A549 (cell line): ENCODE data around the gene F13B. TPM values are rescaled to one million over a fixed set of nuclear protein-coding genes. Genes with fewer than 3 reads are reported as not detected.

Experiments used
- ATAC-seq, 2 experiments: fragments of 200-7000 bp in 1 of 2; fragments of >200 bp in 1 of 2; cut with Nextera tagmentation in 1 of 2; cut with Tn5 transposase in 1 of 2; 3 replicates each; pipeline versions ENCODE4 v1.8.0 to v1.9.1; 2018 to 2020; ENCODE audit warnings: mild to moderate bottlenecking in 1 of 2, moderate library complexity in 1 of 2
- CTCF ChIA-PET: fragments of 300-600 bp; sonication (Branson Sonifier 250); formaldehyde crosslinking; extraction: SDS; loops from one replicate; lab custom pipeline; 2021; ENCODE audit warnings: antibody characterized with exemption, inconsistent platforms; lab: Yijun Ruan, JAX
- POLR2A ChIA-PET: fragments of 350-600 bp; formaldehyde crosslinking; extraction: SDS; loops from one replicate; lab custom pipeline; 2021; ENCODE audit warnings: antibody characterized with exemption, inconsistent platforms; lab: Yijun Ruan, JAX
- DNase-seq, 2 experiments: peaks; one replicate each; pipeline versions ENCODE4 v3.0.0 to v3.0.0-alpha.2; 2011 to 2016; ENCODE audit warnings: low read depth in 1 of 2, low spot score in 1 of 2
- FAIRE-seq: peaks from 2 replicates; lab custom pipeline; 2011; peaks lifted over from hg19 to GRCh38; lab: Jason Lieb, UNC
- H3K27ac ChIP-seq, 2 experiments: fragments of >200 bp; sonication (Bioruptor Twin); formaldehyde crosslinking; 3 replicates each; pipeline ENCODE4 v1.5.1; 2016 to 2017
- H3K4me1 ChIP-seq: fragments of >200 bp; sonication (Bioruptor Twin); formaldehyde crosslinking; 3 replicates; pipeline ENCODE4 v1.6.1; 2016
- H3K4me2 ChIP-seq: fragments of >200 bp; sonication (Bioruptor Twin); formaldehyde crosslinking; 3 replicates; pipeline ENCODE4 v1.6.1; 2016
- H3K4me3 ChIP-seq: fragments of >200 bp; sonication (Bioruptor Twin); formaldehyde crosslinking; 3 replicates; pipeline ENCODE4 v1.5.1; 2016
- H3K9me3 ChIP-seq: fragments of >200 bp; sonication (Bioruptor Twin); formaldehyde crosslinking; 3 replicates; pipeline ENCODE4 v1.6.1; 2016
- ATOH8 ChIP-seq: fragments of 250-450 bp; sonication (Bioruptor Pico); IDR thresholded peaks from 2 replicates; pipeline ENCODE4 v1.5.0; 2020; ENCODE audit warnings: low read depth, mild to moderate bottlenecking, moderate library complexity
- CBX8 ChIP-seq: fragments of 200-600 bp; sonication (generic); IDR thresholded peaks from 2 replicates; pipeline ENCODE4 v1.6.1; 2016
- CHD4 ChIP-seq: fragments of 200-600 bp; sonication (generic); IDR thresholded peaks from 2 replicates; pipeline ENCODE4 v1.6.1; 2016; ENCODE audit warnings: antibody characterized with exemption, mild to moderate bottlenecking, borderline replicate concordance
- ELK1 ChIP-seq: fragments of 150-350 bp; IDR thresholded peaks from 2 replicates; pipeline ENCODE4 v1.6.1; 2014; ENCODE audit warnings: low read depth, mild to moderate bottlenecking, low read length
- EP300 ChIP-seq, 2 experiments: fragments of >200 bp; sonication (Bioruptor Twin); formaldehyde crosslinking; IDR thresholded peaks; 2 replicates in 1 of 2; 3 replicates in 1 of 2; pipeline ENCODE4 v1.6.1; 2016 to 2017
- FOSL2 ChIP-seq, 2 experiments: fragments of 450-650 bp in 1 of 2; fragments of >200 bp in 1 of 2; sonication (Bioruptor Twin) in 1 of 2; formaldehyde crosslinking; IDR thresholded peaks; 2 replicates each; pipeline versions ENCODE4 v1.5.0 to v1.6.1; 2016 to 2020; ENCODE audit warnings: mild to moderate bottlenecking in 1 of 2, moderate library complexity in 1 of 2
- HDAC2 ChIP-seq: fragments of 200-600 bp; sonication (generic); IDR thresholded peaks from 2 replicates; pipeline ENCODE4 v1.6.1; 2016
- HES2 ChIP-seq: fragments of >200 bp; sonication (Bioruptor Twin); formaldehyde crosslinking; IDR thresholded peaks from 2 replicates; pipeline ENCODE4 v1.6.1; 2016
- JUN ChIP-seq, 2 experiments: fragments of >200 bp; sonication (Bioruptor Twin); formaldehyde crosslinking; IDR thresholded peaks; 2 replicates in 1 of 2; 3 replicates in 1 of 2; pipeline ENCODE4 v1.6.1; 2016 to 2017
- KDM1A ChIP-seq: fragments of 200-600 bp; sonication (generic); IDR thresholded peaks from 2 replicates; pipeline ENCODE4 v1.6.1; 2016; ENCODE audit warnings: low read depth, mild to moderate bottlenecking
- MAX ChIP-seq: IDR thresholded peaks from 2 replicates; pipeline ENCODE4 v1.6.1; 2012
- NFE2L2 ChIP-seq: fragments of 150-350 bp; conservative IDR thresholded peaks from 2 replicates; pipeline ENCODE4 v1.6.1; 2014; ENCODE audit warnings: low read length
- RAD21 ChIP-seq, 2 experiments: fragments of >200 bp in 1 of 2; sonication (Bioruptor Twin) in 1 of 2; formaldehyde crosslinking in 1 of 2; IDR thresholded peaks in 1 of 2; conservative IDR thresholded peaks in 1 of 2; 2 replicates in 1 of 2; 3 replicates in 1 of 2; pipeline ENCODE4 v1.6.1; 2012 to 2018; ENCODE audit warnings: inconsistent platforms in 1 of 2
- SMC3 ChIP-seq: fragments of >200 bp; sonication (Bioruptor Twin); formaldehyde crosslinking; IDR thresholded peaks from 3 replicates; pipeline ENCODE4 v1.6.1; 2018; ENCODE audit warnings: inconsistent platforms
- SREBF2 ChIP-seq: fragments of 450-650 bp; IDR thresholded peaks from 2 replicates; pipeline ENCODE4 v1.6.1; 2014; ENCODE audit warnings: mild to moderate bottlenecking, moderate library complexity
- USF2 ChIP-seq: fragments of 450-650 bp; IDR thresholded peaks from 2 replicates; pipeline ENCODE4 v1.6.1; 2014; ENCODE audit warnings: antibody characterized with exemption
- ZC3H11A ChIP-seq: fragments of 450-650 bp; IDR thresholded peaks from 2 replicates; pipeline ENCODE4 v1.6.1; 2014; ENCODE audit warnings: antibody characterized with exemption, mild to moderate bottlenecking
- ZSCAN20 ChIP-seq: fragments of 250-450 bp; sonication (Bioruptor Pico); IDR thresholded peaks from 2 replicates; pipeline ENCODE4 v1.8.0; 2022; ENCODE audit warnings: mild to moderate bottlenecking, moderate library complexity
- WGBS: methylation state at CpG from one replicate; pipeline ENCODE4 v1.1.6; 2017; ENCODE audit errors: missing lambda C conversion rate; 5-methylcytosine and 5-hydroxymethylcytosine counted together
- polyA plus RNA-seq, 4 experiments: library from polyadenylated mRNA; depleted of rRNA in 3 of 4; stranded (reverse); fragments of >200 nt; fragmentation: RNase III in 1 of 4; extraction: RNeasy Plus Mini Kit Qiagen cat#74134 plus additional on column Dnase treatment in 1 of 4; gene quantifications; 2 replicates in 3 of 4; 3 replicates in 1 of 4; pipeline ENCODE4 v1.2.3, GENCODE V29; 2011 to 2017
- TF ChIP-seq, protein P1 (sequence below): fragments of 200-600 bp; sonication (generic); IDR thresholded peaks from 2 replicates; pipeline ENCODE4 v1.6.1; 2016; ENCODE audit warnings: antibody characterized with exemption, mild to moderate bottlenecking, moderate library complexity
- TF ChIP-seq, protein P2 (sequence below): IDR thresholded peaks from 2 replicates; pipeline ENCODE4 v1.6.1; 2012

F13B gene
- polyA plus RNA-seq, 2 of the 4 experiments (the other 2 are of a cell fraction) = 0.19 to 0.75 TPM

GRCh38 chr1:197011614-197012013 lies 55.4 kb downstream of the F13B start:
- ATAC-seq (no peak), DNase-seq (no peak)
- POLR2A ChIA-PET = no interaction called here
- no peak overlapping the region for H3K27ac ChIP-seq
- H3K4me2 ChIP-seq = no peak overlapping the region
- H3K9me3 ChIP-seq = 0 out of 3 replicates have a peak, but pooled peaks cover 6% of the 10 kb centered on the region
- 45% methylated on average over 1 of the region's 1 CpG for WGBS
- TF ChIP-seq HES2 (no peak), ZSCAN20 (CRISPR knock-in tag) (no peak), JUN (IDR thresholded peaks at IDR 0.05) (no peak), KDM1A (no peak), FOSL2 (IDR thresholded peaks at IDR 0.05) (no peak), FOSL2 (CRISPR knock-in tag; IDR thresholded peaks at IDR 0.05) (no peak), MAX (no peak), ELK1 (no peak), CBX8 (no peak), EP300 (IDR thresholded peaks at IDR 0.05) (no peak)
- TF ChIP-seq, protein P1, sequence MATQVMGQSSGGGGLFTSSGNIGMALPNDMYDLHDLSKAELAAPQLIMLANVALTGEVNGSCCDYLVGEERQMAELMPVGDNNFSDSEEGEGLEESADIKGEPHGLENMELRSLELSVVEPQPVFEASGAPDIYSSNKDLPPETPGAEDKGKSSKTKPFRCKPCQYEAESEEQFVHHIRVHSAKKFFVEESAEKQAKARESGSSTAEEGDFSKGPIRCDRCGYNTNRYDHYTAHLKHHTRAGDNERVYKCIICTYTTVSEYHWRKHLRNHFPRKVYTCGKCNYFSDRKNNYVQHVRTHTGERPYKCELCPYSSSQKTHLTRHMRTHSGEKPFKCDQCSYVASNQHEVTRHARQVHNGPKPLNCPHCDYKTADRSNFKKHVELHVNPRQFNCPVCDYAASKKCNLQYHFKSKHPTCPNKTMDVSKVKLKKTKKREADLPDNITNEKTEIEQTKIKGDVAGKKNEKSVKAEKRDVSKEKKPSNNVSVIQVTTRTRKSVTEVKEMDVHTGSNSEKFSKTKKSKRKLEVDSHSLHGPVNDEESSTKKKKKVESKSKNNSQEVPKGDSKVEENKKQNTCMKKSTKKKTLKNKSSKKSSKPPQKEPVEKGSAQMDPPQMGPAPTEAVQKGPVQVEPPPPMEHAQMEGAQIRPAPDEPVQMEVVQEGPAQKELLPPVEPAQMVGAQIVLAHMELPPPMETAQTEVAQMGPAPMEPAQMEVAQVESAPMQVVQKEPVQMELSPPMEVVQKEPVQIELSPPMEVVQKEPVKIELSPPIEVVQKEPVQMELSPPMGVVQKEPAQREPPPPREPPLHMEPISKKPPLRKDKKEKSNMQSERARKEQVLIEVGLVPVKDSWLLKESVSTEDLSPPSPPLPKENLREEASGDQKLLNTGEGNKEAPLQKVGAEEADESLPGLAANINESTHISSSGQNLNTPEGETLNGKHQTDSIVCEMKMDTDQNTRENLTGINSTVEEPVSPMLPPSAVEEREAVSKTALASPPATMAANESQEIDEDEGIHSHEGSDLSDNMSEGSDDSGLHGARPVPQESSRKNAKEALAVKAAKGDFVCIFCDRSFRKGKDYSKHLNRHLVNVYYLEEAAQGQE = no peak
- TF ChIP-seq, protein P2, sequence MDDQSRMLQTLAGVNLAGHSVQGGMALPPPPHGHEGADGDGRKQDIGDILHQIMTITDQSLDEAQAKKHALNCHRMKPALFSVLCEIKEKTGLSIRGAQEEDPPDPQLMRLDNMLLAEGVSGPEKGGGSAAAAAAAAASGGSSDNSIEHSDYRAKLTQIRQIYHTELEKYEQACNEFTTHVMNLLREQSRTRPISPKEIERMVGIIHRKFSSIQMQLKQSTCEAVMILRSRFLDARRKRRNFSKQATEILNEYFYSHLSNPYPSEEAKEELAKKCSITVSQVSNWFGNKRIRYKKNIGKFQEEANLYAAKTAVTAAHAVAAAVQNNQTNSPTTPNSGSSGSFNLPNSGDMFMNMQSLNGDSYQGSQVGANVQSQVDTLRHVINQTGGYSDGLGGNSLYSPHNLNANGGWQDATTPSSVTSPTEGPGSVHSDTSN = no peak
- TF ChIP-seq, all 56 proteins: peak for 0
- CTCF ChIA-PET = no interaction called here
- no peak for FAIRE-seq
- no peak overlapping the region for H3K4me3 ChIP-seq
- H3K4me1 ChIP-seq = no peaks in the 10 kb centered on the region

DNA sequence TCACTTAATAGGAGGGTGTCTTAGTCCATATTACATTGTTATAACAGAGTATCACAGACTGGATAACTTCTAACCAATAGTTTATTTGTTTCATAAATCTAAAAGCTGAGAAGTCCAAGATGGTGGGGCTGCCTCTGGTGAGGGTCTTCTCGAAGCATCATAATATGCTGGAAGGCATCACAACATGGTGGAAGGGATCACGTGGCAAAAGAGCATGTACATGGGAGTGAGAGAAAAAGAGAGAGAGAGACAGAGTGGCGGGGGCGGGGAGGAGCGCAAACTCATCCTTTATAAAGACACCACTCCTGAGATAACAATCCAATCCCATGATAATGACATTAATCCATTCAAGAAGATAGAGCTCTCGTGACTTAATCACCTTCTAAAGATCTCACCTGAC lies 58.2 kb downstream of the F13B start:
- no peaks in the 10 kb centered on the region for H3K4me1 ChIP-seq
- FAIRE-seq (no peak), DNase-seq (no peak), ATAC-seq (no peak)
- TF ChIP-seq CHD4 (no peak), SMC3 (no peak), EP300 (IDR thresholded peaks at IDR 0.05) (no peak), SREBF2 (no peak), USF2 (no peak), ZC3H11A (no peak), MAX (no peak), NFE2L2 (no peak), RAD21 (conservative IDR thresholded peaks at IDR 0.05 in 1 of 2, IDR thresholded peaks at IDR 0.05 in 1 of 2) (no peak), ATOH8 (no peak), HDAC2 (no peak)
- no peak overlapping the region for H3K27ac ChIP-seq
- H3K9me3 ChIP-seq = 0 out of 3 replicates have a peak, but pooled peaks cover 6% of the 10 kb centered on the region
- ChIA-PET CTCF (no interaction called here), POLR2A (no interaction called here)
- 68% methylated on average over 6 of the region's 6 CpGs for WGBS
- H3K4me3 ChIP-seq = no peak overlapping the region
- H3K4me2 ChIP-seq = no peak overlapping the region
